ENCODE data around the gene SAMD14.
A peak's percentile ranks its signal among the peaks of the same experiment; 100 is the strongest.
"Not testable (repeated sequence)": the region's sequence is repeated elsewhere in the genome, so short reads cannot be mapped to it uniquely, and the experiment has no call there.

SAMD14 gene

DNA sequence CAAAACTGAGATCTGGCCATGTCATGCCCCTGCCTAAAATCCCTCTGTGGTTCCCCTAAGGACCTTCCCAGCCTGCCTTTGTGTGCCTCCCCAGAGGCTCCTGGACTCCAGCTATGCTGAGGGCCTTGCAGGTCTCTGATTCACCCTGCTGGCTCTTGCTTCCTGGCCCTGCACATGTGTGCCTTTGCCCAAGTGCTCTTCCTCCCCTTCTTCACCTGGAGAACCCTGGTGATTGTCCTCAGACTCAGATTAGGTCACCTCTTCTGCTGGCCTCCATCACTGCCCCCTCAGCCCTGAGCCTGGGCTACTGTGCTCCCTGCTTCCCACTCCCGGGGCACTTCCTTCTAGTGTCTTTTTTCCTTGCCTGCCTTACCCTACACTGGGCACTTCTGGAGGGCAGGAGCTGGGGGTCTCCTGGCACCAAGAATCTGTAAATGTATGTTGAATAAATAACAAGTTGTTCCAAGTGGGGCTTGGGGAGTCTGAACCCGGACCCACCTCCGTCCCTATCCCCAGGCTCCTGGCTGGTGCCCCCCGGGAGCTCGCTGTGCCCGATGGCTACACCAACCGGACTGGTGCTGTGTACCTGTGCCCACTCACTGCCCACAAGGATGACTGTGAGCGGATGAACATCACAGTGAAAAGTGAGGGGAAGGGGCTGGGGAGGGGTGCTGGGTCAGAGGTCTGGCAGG, 66.3 kb downstream of the SAMD14 start:
- no peak for ATAC-seq
- no peak for TF ChIP-seq TCF4 (CRISPR knock-in tag; IDR thresholded peaks at IDR 0.05; ENCODE audit: borderline replicate concordance)
- 0 out of 2 replicates have a peak, but pooled peaks have one; percentile 28 for TF ChIP-seq ZFP3 (CRISPR knock-in tag; IDR thresholded peaks at IDR 0.05)

DNA sequence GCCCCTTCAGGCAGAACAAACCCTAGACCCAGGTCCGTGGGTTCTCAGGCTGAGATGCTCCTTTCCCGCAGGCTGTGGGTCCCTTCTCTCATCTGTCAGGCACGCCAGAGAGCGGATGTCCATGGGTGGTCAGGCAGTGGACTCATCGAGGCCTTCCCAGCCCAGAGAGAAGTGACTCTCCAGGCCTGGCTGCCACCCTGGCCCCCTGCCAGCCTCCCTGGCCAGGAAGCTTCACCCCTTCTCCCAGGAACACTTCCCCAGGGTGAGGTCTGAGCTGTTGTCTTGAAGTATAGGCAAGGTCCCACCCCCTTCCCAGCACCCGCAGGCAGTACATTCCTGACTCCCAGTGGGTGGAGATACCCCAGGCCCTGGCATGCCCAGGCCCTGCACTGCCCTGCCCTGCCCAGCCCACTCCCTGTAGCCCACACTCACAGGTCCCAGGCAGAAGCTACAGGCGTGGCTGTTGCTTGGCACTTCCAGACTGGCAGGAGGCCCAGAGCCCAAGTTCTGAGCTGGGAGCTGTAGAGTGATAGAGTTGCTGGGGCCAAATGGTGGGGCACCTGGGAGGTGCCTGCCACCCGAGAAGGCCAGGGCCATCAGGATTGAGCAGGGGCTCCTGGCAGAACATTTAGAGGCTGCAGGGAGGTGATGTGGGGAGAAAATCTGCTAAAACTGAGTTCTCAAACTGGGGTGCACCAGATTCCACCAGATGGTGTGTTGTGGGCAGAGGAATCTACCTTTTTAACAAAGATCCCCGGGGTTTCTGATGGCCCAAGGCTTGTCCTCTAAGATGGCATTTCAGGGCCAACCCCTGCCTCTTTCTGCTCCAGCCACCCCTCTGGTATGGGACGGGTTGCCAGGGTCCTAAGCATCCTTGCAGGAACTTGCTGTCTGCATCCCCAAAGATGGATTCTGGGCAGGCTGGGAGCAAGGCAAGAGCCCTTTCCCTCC, 67.4 kb downstream of the SAMD14 start:
- peak; percentile 74 for ATAC-seq
- TF ChIP-seq ISL1 (CRISPR knock-in tag; IDR thresholded peaks at IDR 0.05): 0 out of 2 replicates have a peak, but pooled peaks have one; percentile 8
- no peak; the same call in 1 of the 2 replicates for TF ChIP-seq ZFP3 (CRISPR knock-in tag; IDR thresholded peaks at IDR 0.05)
- TF ChIP-seq CSDC2 (CRISPR knock-in tag; IDR thresholded peaks at IDR 0.05): 0 out of 2 replicates have a peak, but pooled peaks have one; percentile 25

DNA sequence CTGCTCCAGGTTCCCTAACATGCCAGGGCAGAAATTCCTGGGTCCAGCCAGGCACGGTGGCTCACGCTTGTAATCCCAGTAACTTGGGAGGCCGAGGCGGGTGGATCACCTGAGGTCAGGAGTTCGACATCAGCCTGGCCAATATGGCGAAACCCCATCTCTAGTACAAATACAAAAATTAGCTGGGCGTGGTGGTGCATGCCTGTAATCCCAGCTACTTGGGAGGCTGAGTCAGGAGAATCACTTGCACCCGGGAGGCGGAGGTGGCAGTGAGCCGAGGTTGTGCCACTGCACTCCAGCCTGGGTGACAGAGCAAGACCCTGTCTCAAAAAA, 68.3 kb downstream of the SAMD14 start:
- ATAC-seq: not testable (repeated sequence)

- TF ChIP-seq TOX (CRISPR knock-in tag; IDR thresholded peaks at IDR 0.05; ENCODE audit: borderline replicate concordance) (no peak), GLIS3 (CRISPR knock-in tag; IDR thresholded peaks at IDR 0.05) (no peak), PATZ1 (CRISPR knock-in tag; IDR thresholded peaks at IDR 0.05; ENCODE audit: borderline replicate concordance) (peak; percentile 98), ESRRG (CRISPR knock-in tag; IDR thresholded peaks at IDR 0.05) (no peak)
- peak; percentile 14 for ATAC-seq
Measured at GRCh38 chr17:50060951-50061712, 68.8 kb downstream of the SAMD14 start.
